Stomach (tissue), 4 donors: Measurements from ENCODE around the gene GJB1.

Experiments
- POLR2A ChIP-seq, 4 donors: fragments of 450-650 bp; IDR thresholded peaks; one replicate each; pipeline ENCODE4 v1.6.1; 2016; ENCODE audit warnings: antibody characterized with exemption in 4 of 4, control low read depth in 2 of 4, mild to moderate bottlenecking in 1 of 4, moderate library complexity in 1 of 4
- POLR2AphosphoS5 ChIP-seq, 3 donors: sonication (generic); formaldehyde crosslinking; IDR thresholded peaks; one replicate each; pipeline ENCODE4 v1.6.1; 2016; ENCODE audit warnings: antibody characterized with exemption in 3 of 3
- TF ChIP-seq, protein P1 (sequence below), 7 experiments: fragments of 450-650 bp in 4 of 7; fragments of 200-600 bp in 3 of 7; sonication (generic) in 3 of 7; IDR thresholded peaks; one replicate each; pipeline ENCODE4 v1.5.1; 2016 to 2019; ENCODE audit warnings: antibody characterized with exemption in 7 of 7, control low read depth in 2 of 7, mild to moderate bottlenecking in 1 of 7

DNA sequence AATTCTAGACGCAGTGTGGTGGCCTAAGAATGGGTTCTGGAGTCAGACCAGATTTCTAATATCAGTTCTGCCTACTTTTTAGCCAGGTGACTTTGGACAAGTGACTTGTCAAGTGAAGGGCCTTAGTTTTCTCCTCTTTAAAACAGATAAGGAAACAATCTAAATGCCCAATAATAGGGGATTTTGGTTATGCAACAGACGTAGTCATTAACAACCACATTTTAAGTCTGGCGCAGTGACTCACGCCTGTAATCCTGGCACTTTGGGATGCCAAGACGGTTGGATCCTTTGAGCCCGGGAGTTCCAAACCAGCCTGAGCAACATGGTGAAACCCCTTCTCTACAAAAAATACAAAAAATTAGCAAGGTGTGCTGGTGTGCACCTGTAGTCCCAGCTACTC, 33.0 kb downstream of the GJB1 start:
- TF ChIP-seq POLR2AphosphoS5 (IDR thresholded peaks at IDR 0.05) (no peak), POLR2A (IDR thresholded peaks at IDR 0.05) (no peak)
- TF ChIP-seq, protein P1, sequence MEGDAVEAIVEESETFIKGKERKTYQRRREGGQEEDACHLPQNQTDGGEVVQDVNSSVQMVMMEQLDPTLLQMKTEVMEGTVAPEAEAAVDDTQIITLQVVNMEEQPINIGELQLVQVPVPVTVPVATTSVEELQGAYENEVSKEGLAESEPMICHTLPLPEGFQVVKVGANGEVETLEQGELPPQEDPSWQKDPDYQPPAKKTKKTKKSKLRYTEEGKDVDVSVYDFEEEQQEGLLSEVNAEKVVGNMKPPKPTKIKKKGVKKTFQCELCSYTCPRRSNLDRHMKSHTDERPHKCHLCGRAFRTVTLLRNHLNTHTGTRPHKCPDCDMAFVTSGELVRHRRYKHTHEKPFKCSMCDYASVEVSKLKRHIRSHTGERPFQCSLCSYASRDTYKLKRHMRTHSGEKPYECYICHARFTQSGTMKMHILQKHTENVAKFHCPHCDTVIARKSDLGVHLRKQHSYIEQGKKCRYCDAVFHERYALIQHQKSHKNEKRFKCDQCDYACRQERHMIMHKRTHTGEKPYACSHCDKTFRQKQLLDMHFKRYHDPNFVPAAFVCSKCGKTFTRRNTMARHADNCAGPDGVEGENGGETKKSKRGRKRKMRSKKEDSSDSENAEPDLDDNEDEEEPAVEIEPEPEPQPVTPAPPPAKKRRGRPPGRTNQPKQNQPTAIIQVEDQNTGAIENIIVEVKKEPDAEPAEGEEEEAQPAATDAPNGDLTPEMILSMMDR (IDR thresholded peaks at IDR 0.05), result no peak
